HepG2 (cell line): ENCODE data around the gene SMC1B.

Source experiments
- CTCF ChIP-seq: sonication (generic); formaldehyde crosslinking; IDR thresholded peaks from 2 replicates; pipeline ENCODE4 v1.5.0; 2020; ENCODE audit warnings: mild to moderate bottlenecking, missing genetic modification reagents, moderate library complexity
- ZC3H4 ChIP-seq: sonication (generic); formaldehyde crosslinking; IDR thresholded peaks from 2 replicates; pipeline ENCODE4 v1.4.0; 2020; ENCODE audit warnings: missing genetic modification reagents, borderline replicate concordance
- ZZZ3 ChIP-seq: sonication (generic); formaldehyde crosslinking; IDR thresholded peaks from 2 replicates; pipeline ENCODE4 v1.4.0; 2020; ENCODE audit warnings: missing genetic modification reagents, mild to moderate bottlenecking, borderline replicate concordance

- TF ChIP-seq ZZZ3 (no peak), ZC3H4 (CRISPR knock-in tag) (no peak), CTCF (CRISPR knock-in tag) (no peak)
These were observed 53.8 kb downstream of the SMC1B start for GRCh38 chr22:45359627-45360026.
